Trophoblast cell (in vitro differentiated cells and primary cell): ENCODE results near the gene CBR1.

Source experiments
- DNase-seq, 2 donors: peaks; one replicate each; pipeline ENCODE4 v3.0.0-alpha.2; 2016
- H2AFZ ChIP-seq: 2 replicates; pipeline ENCODE4 v1.6.1; 2013; ENCODE audit warnings: low read length, moderate library complexity, mild to moderate bottlenecking; ENCODE audit not compliant: insufficient read depth, poor library complexity
- H2AK5ac ChIP-seq: 2 replicates; pipeline ENCODE4 v1.6.1; 2013; ENCODE audit warnings: mild to moderate bottlenecking, low read length
- H2BK120ac ChIP-seq: 2 replicates; pipeline ENCODE4 v1.6.1; 2013; ENCODE audit warnings: low read length, mild to moderate bottlenecking, moderate library complexity; ENCODE audit not compliant: insufficient read depth, poor library complexity
- H2BK12ac ChIP-seq: 2 replicates; pipeline ENCODE4 v1.6.1; 2013; ENCODE audit warnings: mild to moderate bottlenecking, low read length, moderate library complexity
- H2BK5ac ChIP-seq: 2 replicates; pipeline ENCODE4 v1.6.1; 2013; ENCODE audit warnings: low read length, low read depth, moderate library complexity, mild to moderate bottlenecking; ENCODE audit not compliant: poor library complexity
- H3K14ac ChIP-seq: 2 replicates; pipeline ENCODE4 v1.6.1; 2013; ENCODE audit warnings: mild to moderate bottlenecking, low read length
- H3K18ac ChIP-seq: 2 replicates; pipeline ENCODE4 v1.6.1; 2013; ENCODE audit warnings: mild to moderate bottlenecking, low read length
- H3K23ac ChIP-seq: 2 replicates; pipeline ENCODE4 v1.6.1; 2013; ENCODE audit warnings: low read length
- H3K27ac ChIP-seq: 2 replicates; pipeline ENCODE4 v1.5.1; 2013; ENCODE audit warnings: low read depth, mild to moderate bottlenecking, inconsistent platforms, low read length, moderate library complexity
- H3K27me3 ChIP-seq: 2 replicates; pipeline ENCODE4 v1.6.1; 2013; ENCODE audit warnings: inconsistent platforms, mild to moderate bottlenecking, low read length, moderate library complexity; ENCODE audit not compliant: insufficient read depth
- H3K36me3 ChIP-seq, 2 experiments: 1 replicate in 1 of 2; 2 replicates in 1 of 2; pipeline ENCODE4 v1.6.1; 2013; ENCODE audit warnings: low read length in 2 of 2, mild to moderate bottlenecking in 2 of 2, moderate library complexity in 1 of 2; ENCODE audit not compliant: insufficient read depth in 2 of 2, control insufficient read depth in 1 of 2
- H3K4ac ChIP-seq: 2 replicates; pipeline ENCODE4 v1.6.1; 2013; ENCODE audit warnings: low read depth, mild to moderate bottlenecking, low read length, moderate library complexity
- H3K4me1 ChIP-seq, 2 experiments: 1 replicate in 1 of 2; 2 replicates in 1 of 2; pipeline ENCODE4 v1.6.1; 2013; ENCODE audit warnings: low read length in 2 of 2, mild to moderate bottlenecking in 2 of 2, moderate library complexity in 1 of 2; ENCODE audit not compliant: insufficient read depth in 2 of 2, control insufficient read depth in 1 of 2
- H3K4me2 ChIP-seq: 2 replicates; pipeline ENCODE4 v1.6.1; 2013; ENCODE audit warnings: inconsistent platforms, mild to moderate bottlenecking, low read length, moderate library complexity
- H3K4me3 ChIP-seq: 2 replicates; pipeline ENCODE4 v1.5.1; 2013; ENCODE audit warnings: mild to moderate bottlenecking, low read depth, low read length, inconsistent platforms
- H3K79me1 ChIP-seq: one replicate; pipeline ENCODE4 v1.6.1; 2013; ENCODE audit warnings: low read length
- H3K79me2 ChIP-seq: 2 replicates; pipeline ENCODE4 v1.6.1; 2013; ENCODE audit warnings: low read length, mild to moderate bottlenecking; ENCODE audit not compliant: control insufficient read depth, insufficient read depth, poor library complexity
- H3K9ac ChIP-seq: 2 replicates; pipeline ENCODE4 v1.6.1; 2013; ENCODE audit warnings: mild to moderate bottlenecking, low read length
- H3K9me3 ChIP-seq: 2 replicates; pipeline ENCODE4 v1.6.1; 2013; ENCODE audit warnings: low read depth, mild to moderate bottlenecking, control low read depth, inconsistent platforms, low read length; ENCODE audit not compliant: insufficient read depth
- H4K12ac ChIP-seq: 2 replicates; pipeline ENCODE4 v1.6.1; 2013; ENCODE audit warnings: low read depth, mild to moderate bottlenecking, low read length, moderate library complexity
- H4K8ac ChIP-seq: 2 replicates; pipeline ENCODE4 v1.6.1; 2013; ENCODE audit warnings: low read depth, mild to moderate bottlenecking, low read length, moderate library complexity
- H4K91ac ChIP-seq: one replicate; pipeline ENCODE4 v1.6.1; 2013; ENCODE audit warnings: low read depth, mild to moderate bottlenecking, low read length, moderate library complexity
- WGBS: extraction: QIAGEN DNeasy Blood & Tissue Kit; methylation state at CpG from one replicate; pipeline ENCODE4 v1.1.7; 2013; ENCODE audit warnings: missing lambda C conversion rate; ENCODE audit not compliant: insufficient read length, insufficient coverage; ENCODE audit errors: extremely low coverage; 5-methylcytosine and 5-hydroxymethylcytosine counted together

The CBR1 gene

GRCh38 chr21:36076878-36077655 is 7.2 kb downstream of the CBR1 start:
- DNase-seq: no peak
- H3K4me3 ChIP-seq: no peak overlapping the region
- no peak overlapping the region for H4K8ac ChIP-seq
- no peak overlapping the region for H2AK5ac ChIP-seq
- no peak overlapping the region for H3K4me2 ChIP-seq
- H2BK12ac ChIP-seq: no peak overlapping the region
- H3K4ac ChIP-seq: no peak overlapping the region
- no peak overlapping the region for H3K9ac ChIP-seq
- H3K36me3 ChIP-seq: no peaks in the 10 kb centered on the region
- H4K12ac ChIP-seq: no peak overlapping the region
- no peak overlapping the region for H4K91ac ChIP-seq
- H2BK5ac ChIP-seq: no peak overlapping the region
- no peaks in the 10 kb centered on the region for H3K79me1 ChIP-seq
- no peak overlapping the region for H2AFZ ChIP-seq
- no peaks in the 10 kb centered on the region for H3K79me2 ChIP-seq
- H3K4me1 ChIP-seq: peaks cover 0 to 2% of the 10 kb centered on the region in 2 experiments
- H3K23ac ChIP-seq: no peak overlapping the region
- H3K14ac ChIP-seq: no peak overlapping the region
- no peaks in the 10 kb centered on the region for H3K27me3 ChIP-seq
- no peaks in the 10 kb centered on the region for H3K9me3 ChIP-seq
- no CpG with 5 or more reads among the region's 7 CpGs for WGBS
- no peak overlapping the region for H3K18ac ChIP-seq
- H3K27ac ChIP-seq: no peak overlapping the region
- no peak overlapping the region for H2BK120ac ChIP-seq

GRCh38 chr21:36077758-36078157 is 7.9 kb downstream of the CBR1 start:
- no peak overlapping the region for H2BK5ac ChIP-seq
- H4K12ac ChIP-seq: no peak overlapping the region
- H3K4me1 ChIP-seq: no peaks in the 10 kb centered on the region
- H2BK12ac ChIP-seq: no peak overlapping the region
- peak; percentile 91 to 95 for DNase-seq
- H2AFZ ChIP-seq: no peak overlapping the region
- H3K18ac ChIP-seq: no peak overlapping the region
- no peak overlapping the region for H3K27ac ChIP-seq
- H3K79me1 ChIP-seq: no peaks in the 10 kb centered on the region
- no peak overlapping the region for H3K4me2 ChIP-seq
- H2AK5ac ChIP-seq: no peak overlapping the region
- no CpG with 5 or more reads among the region's 9 CpGs for WGBS
- H4K91ac ChIP-seq: no peak overlapping the region
- H3K9ac ChIP-seq: no peak overlapping the region
- H3K9me3 ChIP-seq: no peaks in the 10 kb centered on the region
- H3K36me3 ChIP-seq: no peaks in the 10 kb centered on the region
- no peaks in the 10 kb centered on the region for H3K79me2 ChIP-seq
- H3K27me3 ChIP-seq: no peaks in the 10 kb centered on the region
- no peak overlapping the region for H3K4ac ChIP-seq
- no peak overlapping the region for H2BK120ac ChIP-seq
- H3K4me3 ChIP-seq: no peak overlapping the region
- no peak overlapping the region for H3K14ac ChIP-seq
- H4K8ac ChIP-seq: no peak overlapping the region
- no peak overlapping the region for H3K23ac ChIP-seq

- WGBS: no CpG with 5 or more reads among the region's 14 CpGs
- no peaks in the 10 kb centered on the region for H3K79me2 ChIP-seq
- no peak overlapping the region for H2BK12ac ChIP-seq
- H4K8ac ChIP-seq: no peak overlapping the region
- no peak overlapping the region for H2AFZ ChIP-seq
- no peak overlapping the region for H3K4me3 ChIP-seq
- no peak overlapping the region for H3K4me2 ChIP-seq
- no peak overlapping the region for H2BK5ac ChIP-seq
- H3K4ac ChIP-seq: no peak overlapping the region
- no peak overlapping the region for H3K18ac ChIP-seq
- no peak overlapping the region for H4K91ac ChIP-seq
- H3K36me3 ChIP-seq: no peaks in the 10 kb centered on the region
- DNase-seq: peak; percentile 89 to 92
- no peaks in the 10 kb centered on the region for H3K9me3 ChIP-seq
- no peaks in the 10 kb centered on the region for H3K79me1 ChIP-seq
- no peaks in the 10 kb centered on the region for H3K4me1 ChIP-seq
- no peak overlapping the region for H2AK5ac ChIP-seq
- H2BK120ac ChIP-seq: no peak overlapping the region
- no peak overlapping the region for H3K27ac ChIP-seq
- H3K27me3 ChIP-seq: no peaks in the 10 kb centered on the region
- no peak overlapping the region for H3K14ac ChIP-seq
- H3K9ac ChIP-seq: no peak overlapping the region
- no peak overlapping the region for H3K23ac ChIP-seq
- no peak overlapping the region for H4K12ac ChIP-seq
These were observed 9.3 kb downstream of the CBR1 start for GRCh38 chr21:36079010-36079649.

- H3K4ac ChIP-seq: no peak overlapping the region
- no peak overlapping the region for H3K14ac ChIP-seq
- no peak overlapping the region for H4K91ac ChIP-seq
- no peak overlapping the region for H2BK5ac ChIP-seq
- no CpG with 5 or more reads among the region's 8 CpGs for WGBS
- H3K9me3 ChIP-seq: no peaks in the 10 kb centered on the region
- no peak overlapping the region for H2AK5ac ChIP-seq
- H2BK12ac ChIP-seq: peak overlapping the region; percentile 17
- no peaks in the 10 kb centered on the region for H3K4me1 ChIP-seq
- H3K27me3 ChIP-seq: no peaks in the 10 kb centered on the region
- no peaks in the 10 kb centered on the region for H3K79me2 ChIP-seq
- H2AFZ ChIP-seq: no peak overlapping the region
- H3K23ac ChIP-seq: no peak overlapping the region
- H4K8ac ChIP-seq: no peak overlapping the region
- H4K12ac ChIP-seq: no peak overlapping the region
- H3K79me1 ChIP-seq: no peaks in the 10 kb centered on the region
- H2BK120ac ChIP-seq: no peak overlapping the region
- H3K27ac ChIP-seq: no peak overlapping the region
- no peak overlapping the region for H3K4me3 ChIP-seq
- no peak overlapping the region for H3K18ac ChIP-seq
- H3K4me2 ChIP-seq: no peak overlapping the region
- no peak overlapping the region for H3K9ac ChIP-seq
- no peak for DNase-seq
- H3K36me3 ChIP-seq: no peaks in the 10 kb centered on the region
These were observed 9.8 kb downstream of the CBR1 start for GRCh38 chr21:36079671-36080070.
